ENCODE data around the gene GRB7. TPM values are rescaled to one million over a fixed set of nuclear protein-coding genes. Genes with fewer than 3 reads are reported as not detected.

GRB7 gene
- total and polyA plus RNA-seq, 2 donors (not counting 1 experiment from before 2014, with no cell fraction given): 0.81 to 0.84 TPM

DNA sequence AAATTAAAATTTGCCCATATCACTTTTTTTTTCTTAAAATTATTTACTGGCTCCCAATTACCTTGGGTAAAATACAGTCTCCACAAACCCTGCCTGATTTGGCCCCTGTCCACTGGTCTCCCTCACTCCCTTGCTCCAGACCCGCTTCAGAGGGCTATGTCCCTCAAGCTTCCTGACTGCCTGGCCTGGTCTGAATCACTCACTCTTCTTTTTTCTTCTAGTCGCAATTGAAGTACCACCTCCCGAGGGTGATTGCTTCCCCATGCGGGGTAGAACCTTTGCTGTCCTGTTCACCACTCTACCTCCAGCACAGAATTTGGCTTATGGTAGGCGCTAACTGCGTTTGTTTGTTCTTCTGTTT, 49.3 kb upstream of the GRB7 start:
- Histone ChIP-seq H3K27me3 (replicated peaks in 1 of 4; ENCODE audit: control extremely low read depth in 1 of 4, control insufficient read depth in 3 of 4, insufficient read depth in 4 of 4, low read length in 3 of 4) (no peaks in the 10 kb centered on the region), H3K36me3 (replicated peaks in 1 of 2; ENCODE audit: control extremely low read depth in 1 of 2, control insufficient read depth in 1 of 2, extremely low read depth in 1 of 2, insufficient read depth in 2 of 2, low read length in 1 of 2) (peaks cover 0 to 12% of the 10 kb centered on the region in 2 experiments), H3K79me2 (ENCODE audit: control insufficient read depth, insufficient read depth, low read length) (no peaks in the 10 kb centered on the region), H3K4me1 (ENCODE audit: control insufficient read depth in 2 of 2, insufficient read depth in 2 of 2, low read length in 2 of 2) (peaks cover 15 to 18% of the 10 kb centered on the region in 2 donors), H3K9ac (ENCODE audit: low read length) (peak overlapping the region; percentile 74), H3K9me3 (ENCODE audit: control extremely low read depth in 1 of 3, control insufficient read depth in 2 of 3, insufficient read depth in 1 of 3, low read length in 2 of 3) (no peaks in the 10 kb centered on the region), H3K4me2 (replicated peaks; ENCODE audit: low read depth, low read length, poor library complexity, severe bottlenecking) (peak overlapping the region; percentile 77), H2AFZ (ENCODE audit: insufficient read depth, low read depth, low read length, poor library complexity, severe bottlenecking) (peak overlapping the region; percentile 97), H3K4me3 (ENCODE audit: control extremely low read depth in 1 of 5, extremely low read depth in 1 of 5, insufficient read depth in 1 of 5, low read depth in 2 of 5, low read length in 4 of 5) (peak overlapping the region; percentile 65 to 92 (median 75)), H4K20me1 (ENCODE audit: control insufficient read depth, insufficient read depth, low read length, poor library complexity, severe bottlenecking) (no peaks in the 10 kb centered on the region), H3K27ac (ENCODE audit: low read length in 2 of 2) (peak overlapping the region; percentile 70 to 87)
- H3K27me3 Mint-ChIP-seq: no peaks in the 10 kb centered on the region
- DNase-seq (no peak), ATAC-seq (ENCODE audit: low read depth) (no peak)
- no peak for TF ChIP-seq EZH2 (IDR thresholded peaks at IDR 0.05; ENCODE audit: borderline replicate concordance, insufficient read depth, low read depth, low read length, poor library complexity, severe bottlenecking)
- TF ChIP-seq, protein P1, sequence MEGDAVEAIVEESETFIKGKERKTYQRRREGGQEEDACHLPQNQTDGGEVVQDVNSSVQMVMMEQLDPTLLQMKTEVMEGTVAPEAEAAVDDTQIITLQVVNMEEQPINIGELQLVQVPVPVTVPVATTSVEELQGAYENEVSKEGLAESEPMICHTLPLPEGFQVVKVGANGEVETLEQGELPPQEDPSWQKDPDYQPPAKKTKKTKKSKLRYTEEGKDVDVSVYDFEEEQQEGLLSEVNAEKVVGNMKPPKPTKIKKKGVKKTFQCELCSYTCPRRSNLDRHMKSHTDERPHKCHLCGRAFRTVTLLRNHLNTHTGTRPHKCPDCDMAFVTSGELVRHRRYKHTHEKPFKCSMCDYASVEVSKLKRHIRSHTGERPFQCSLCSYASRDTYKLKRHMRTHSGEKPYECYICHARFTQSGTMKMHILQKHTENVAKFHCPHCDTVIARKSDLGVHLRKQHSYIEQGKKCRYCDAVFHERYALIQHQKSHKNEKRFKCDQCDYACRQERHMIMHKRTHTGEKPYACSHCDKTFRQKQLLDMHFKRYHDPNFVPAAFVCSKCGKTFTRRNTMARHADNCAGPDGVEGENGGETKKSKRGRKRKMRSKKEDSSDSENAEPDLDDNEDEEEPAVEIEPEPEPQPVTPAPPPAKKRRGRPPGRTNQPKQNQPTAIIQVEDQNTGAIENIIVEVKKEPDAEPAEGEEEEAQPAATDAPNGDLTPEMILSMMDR (IDR thresholded peaks at IDR 0.05): no peak
- CTCF ChIA-PET: interaction anchor here (0.9 to 3.3 kb wide), 8 partner anchors 10 to 292 kb away, joined by 3 to 15 read pairs (median 4); partner anchors contain the start of genes PNMT and PSMD3
- H3K27ac Mint-ChIP-seq: peak overlapping the region; percentile 98
- intact Hi-C loops (cut with micrococcal nuclease): loop anchor here (1.0 to 5.0 kb wide), 5 partner anchors 9 to 264 kb away; partner anchors contain the start of genes CDK12, MIEN1 and PNMT
- WGBS (ENCODE audit: insufficient coverage): 17% methylated on average over 3 of the region's 6 CpGs
- H3K4me1 Mint-ChIP-seq: peaks cover 21% of the 10 kb centered on the region
- POLR2A ChIA-PET: interaction anchor here (1.0 to 2.0 kb wide), 5 partner anchors 10 to 177 kb away, joined by 3 to 14 read pairs (median 10); no protein-coding TSS in a partner anchor
- H3K4me3 Mint-ChIP-seq: peak overlapping the region; percentile 99
- no peaks in the 10 kb centered on the region for H3K9me3 Mint-ChIP-seq (ENCODE audit: insufficient read depth)

DNA sequence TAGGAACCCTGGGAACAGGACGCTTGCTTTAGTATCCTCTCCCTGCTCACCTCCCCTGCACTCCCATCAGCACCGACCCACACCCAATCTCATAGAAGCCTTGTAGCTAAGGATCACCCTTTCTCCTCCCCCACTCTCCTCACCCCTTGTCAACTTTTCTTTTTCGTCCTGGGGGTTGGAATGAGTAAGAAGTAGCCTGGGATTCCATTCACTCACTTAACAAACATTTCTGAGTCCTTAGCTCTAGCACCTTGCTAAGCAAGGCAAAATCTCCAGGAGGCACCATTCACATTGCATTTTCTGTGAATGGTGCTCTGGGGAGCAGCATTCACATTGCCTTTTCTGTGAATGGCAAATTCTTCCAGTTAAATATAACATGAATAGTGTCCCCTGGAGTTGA, 48.8 kb upstream of the GRB7 start:
- Histone ChIP-seq H3K36me3 (replicated peaks in 1 of 2; ENCODE audit: control extremely low read depth in 1 of 2, control insufficient read depth in 1 of 2, extremely low read depth in 1 of 2, insufficient read depth in 2 of 2, low read length in 1 of 2) (peaks cover 0 to 10% of the 10 kb centered on the region in 2 experiments), H3K4me1 (ENCODE audit: control insufficient read depth in 2 of 2, insufficient read depth in 2 of 2, low read length in 2 of 2) (peaks cover 15 to 18% of the 10 kb centered on the region in 2 donors), H3K27me3 (replicated peaks in 1 of 4; ENCODE audit: control extremely low read depth in 1 of 4, control insufficient read depth in 3 of 4, insufficient read depth in 4 of 4, low read length in 3 of 4) (no peaks in the 10 kb centered on the region), H3K27ac (ENCODE audit: low read length in 2 of 2) (no peak overlapping the region), H4K20me1 (ENCODE audit: control insufficient read depth, insufficient read depth, low read length, poor library complexity, severe bottlenecking) (no peaks in the 10 kb centered on the region), H2AFZ (ENCODE audit: insufficient read depth, low read depth, low read length, poor library complexity, severe bottlenecking) (peak overlapping the region; percentile 97), H3K9me3 (ENCODE audit: control extremely low read depth in 1 of 3, control insufficient read depth in 2 of 3, insufficient read depth in 1 of 3, low read length in 2 of 3) (no peaks in the 10 kb centered on the region), H3K4me2 (replicated peaks; ENCODE audit: low read depth, low read length, poor library complexity, severe bottlenecking) (peak overlapping the region; percentile 77), H3K4me3 (ENCODE audit: control extremely low read depth in 1 of 5, extremely low read depth in 1 of 5, insufficient read depth in 1 of 5, low read depth in 2 of 5, low read length in 4 of 5) (peak overlapping the region in 1 of 5 experiments; percentile 75), H3K79me2 (ENCODE audit: control insufficient read depth, insufficient read depth, low read length) (no peaks in the 10 kb centered on the region), H3K9ac (ENCODE audit: low read length) (peak overlapping the region; percentile 74)
- ATAC-seq (ENCODE audit: low read depth): no peak
- H3K4me1 Mint-ChIP-seq: peaks cover 21% of the 10 kb centered on the region
- no peaks in the 10 kb centered on the region for H3K9me3 Mint-ChIP-seq (ENCODE audit: insufficient read depth)
- no peaks in the 10 kb centered on the region for H3K27me3 Mint-ChIP-seq
- POLR2A ChIA-PET: interaction anchor here (1.1 kb wide), 1 partner anchor 177 kb away, joined by 3 read pairs; no protein-coding TSS in a partner anchor
- intact Hi-C loops (cut with micrococcal nuclease): loop anchor here (1.0 to 5.0 kb wide), 5 partner anchors 10 to 264 kb away; partner anchors contain the start of genes CDK12, MIEN1 and PNMT
- no peak for DNase-seq
- peak overlapping the region; percentile 20 for H3K27ac Mint-ChIP-seq
- peak overlapping the region; percentile 99 for H3K4me3 Mint-ChIP-seq
- CTCF ChIA-PET: interaction anchor here (2.2 to 3.3 kb wide), 2 partner anchors 20 to 66 kb away, joined by 5 to 15 read pairs; partner anchors contain the start of gene PNMT
- 80% methylated on average over 1 of the region's 3 CpGs for WGBS (ENCODE audit: insufficient coverage)
- no peak for TF ChIP-seq EZH2 (IDR thresholded peaks at IDR 0.05; ENCODE audit: borderline replicate concordance, insufficient read depth, low read depth, low read length, poor library complexity, severe bottlenecking)
- TF ChIP-seq, protein P1 (IDR thresholded peaks at IDR 0.05): no peak

Measured in B cell (primary cell).